Ovary (tissue), 9 donors: ENCODE measurements around the gene MAST4. TPM values are rescaled to one million over a fixed set of nuclear protein-coding genes. Genes with fewer than 3 reads are reported as not detected.

Source experiments
- DNase-seq, 5 donors: peaks; one replicate each; pipeline ENCODE4 v3.0.0-alpha.2; 2019 to 2020
- H3K27ac ChIP-seq, 2 donors: fragments of 200-600 bp; one replicate each; pipeline versions ENCODE4 v1.5.1 to v1.8.0; 2019 to 2022
- H3K27me3 ChIP-seq: fragments of 200-600 bp; one replicate; pipeline ENCODE4 v1.8.0; 2022
- H3K36me3 ChIP-seq: fragments of 200-600 bp; sonication (generic); one replicate; pipeline ENCODE4 v1.5.1; 2019
- H3K4me1 ChIP-seq: one replicate; pipeline ENCODE4 v1.8.1; 2013; ENCODE audit warnings: mild to moderate bottlenecking, moderate library complexity; ENCODE audit not compliant: insufficient read depth
- H3K4me3 ChIP-seq: fragments of 200-600 bp; sonication (generic); one replicate; pipeline ENCODE4 v1.5.1; 2017
- H3K9me3 ChIP-seq, 2 donors: fragments of 200-600 bp in 1 of 2; sonication (generic) in 1 of 2; one replicate each; pipeline versions ENCODE4 v1.5.1 to v1.8.1; 2013 to 2019; ENCODE audit warnings: mild to moderate bottlenecking in 1 of 2, moderate library complexity in 1 of 2
- EP300 ChIP-seq: sonication (generic); formaldehyde crosslinking; IDR thresholded peaks from one replicate; pipeline ENCODE4 v1.6.1; 2017; ENCODE audit warnings: antibody characterized with exemption
- POLR2A ChIP-seq: fragments of 450-650 bp; IDR thresholded peaks from one replicate; pipeline ENCODE4 v1.6.1; 2017; ENCODE audit warnings: antibody characterized with exemption, mild to moderate bottlenecking, moderate library complexity
- WGBS, 3 donors: extraction: QIAGEN DNeasy Blood & Tissue Kit in 1 of 3; methylation state at CpG; one replicate each; pipeline versions ENCODE4 v1.1.5 to v1.1.7; 2013 to 2017; 5-methylcytosine and 5-hydroxymethylcytosine counted together
- intact Hi-C, 4 donors: fragments of 100-400 bp; cut with DNase I; formaldehyde crosslinking; loops; one replicate each; pipeline versions ENCODE4 v1.11.0 to v1.15.1; 2022 to 2023
- polyA plus RNA-seq, 2 donors: library from polyadenylated mRNA; stranded (reverse); fragments of 200-250 nt in 1 of 2; fragments of 350-450 nt in 1 of 2; fragmentation: Illumina TruSeq in 1 of 2; extraction: RNeasy Lipid Tissue Mini Kit (QIAGEN cat#74804) in 1 of 2; gene quantifications; one replicate each; pipeline ENCODE4 v1.2.3, GENCODE V29; 2013 to 2014
- total RNA-seq, 7 donors: library from RNA; depleted of rRNA in 2 of 7; stranded (reverse); fragments of >200 nt in 2 of 7; fragmentation: NEBNext Ultra II Directional in 3 of 7; extraction: Animal tissue kit (Norgen Biotek cat#: 25700) in 3 of 7; gene quantifications; one replicate each; pipeline versions ENCODE4 v1.1.0 to v1.2.4, GENCODE V29; 2016 to 2023
- TF ChIP-seq, protein P1 (sequence below), 3 donors: fragments of 450-650 bp in 2 of 3; fragments of 200-600 bp in 1 of 3; IDR thresholded peaks; one replicate each; pipeline versions ENCODE4 v1.5.1 to v1.8.0; 2016 to 2022; ENCODE audit warnings: antibody characterized with exemption in 3 of 3, mild to moderate bottlenecking in 1 of 3
- donor health status: DM: no; HTN: no; CAD: no; lungs with moderate emphysema.
- donor health status: DM: no; HTN: no; CAD: no.
- donor health status: Bipolar disorder and iron deficiency.
- donor health status: DM: yes; HTN: yes; CAD: no.
- donor health status: DM: no; HTN: no; CAD: no.
- donor health status: DM: yes; HTN: yes; CAD: no.

MAST4 gene
- total and polyA plus RNA-seq, 9 donors: 11.6 to 86.3 (median 57.6) TPM

DNA sequence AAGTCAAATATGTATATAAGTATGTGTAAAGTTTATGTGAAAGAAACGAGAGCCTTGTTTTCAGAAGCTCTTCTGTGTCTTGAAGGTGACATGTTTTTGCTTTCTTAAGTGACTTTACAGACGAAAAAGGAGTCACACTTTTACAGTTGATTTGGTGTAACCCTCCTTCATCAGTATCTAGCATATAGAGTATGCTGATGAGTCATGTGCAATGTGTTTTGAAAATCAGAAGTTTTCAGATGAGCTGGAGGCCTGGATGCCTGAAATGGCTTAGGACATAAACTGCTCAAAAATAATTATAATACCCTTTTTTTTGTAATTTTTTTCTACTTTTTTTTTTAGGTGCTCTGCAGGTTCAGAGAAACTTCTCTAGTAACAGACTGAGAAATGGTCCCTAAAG, 390.9 kb downstream of the MAST4 start:
- 75 to 82% (median 80%) methylated on average over 2 of the region's 2 CpGs for WGBS, 3 donors

DNA sequence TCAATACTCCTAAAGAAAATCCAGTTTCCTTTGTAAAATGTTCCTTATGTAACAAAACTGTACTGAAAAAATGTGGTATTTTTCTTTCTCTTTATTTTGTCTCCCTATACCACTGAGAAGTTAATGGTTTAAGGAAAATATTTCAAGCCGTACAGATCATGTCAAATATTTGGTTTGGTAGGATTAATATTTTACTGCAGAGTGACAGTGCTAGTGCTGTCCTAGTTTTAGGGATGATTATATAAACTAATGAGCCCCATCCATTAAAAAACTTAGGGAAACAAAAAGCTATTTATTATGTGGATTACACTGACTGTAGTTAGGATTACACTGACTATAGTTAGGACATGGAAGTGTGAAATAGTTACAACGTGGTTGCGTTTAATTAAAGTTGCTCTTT, 391.3 kb downstream of the MAST4 start:
- WGBS, 3 donors: 62 to 91% (median 79%) methylated on average over 3 of the region's 3 CpGs
- Histone ChIP-seq H3K9me3 (no peaks in the 10 kb centered on the region), H3K4me3 (no peak overlapping the region), H3K27ac (no peak overlapping the region), H3K36me3 (no peaks in the 10 kb centered on the region), H3K4me1 (no peaks in the 10 kb centered on the region), H3K27me3 (no peaks in the 10 kb centered on the region)
- intact Hi-C loops: no loop called here
- TF ChIP-seq EP300 (no peak), POLR2A (no peak)
- TF ChIP-seq, protein P1, sequence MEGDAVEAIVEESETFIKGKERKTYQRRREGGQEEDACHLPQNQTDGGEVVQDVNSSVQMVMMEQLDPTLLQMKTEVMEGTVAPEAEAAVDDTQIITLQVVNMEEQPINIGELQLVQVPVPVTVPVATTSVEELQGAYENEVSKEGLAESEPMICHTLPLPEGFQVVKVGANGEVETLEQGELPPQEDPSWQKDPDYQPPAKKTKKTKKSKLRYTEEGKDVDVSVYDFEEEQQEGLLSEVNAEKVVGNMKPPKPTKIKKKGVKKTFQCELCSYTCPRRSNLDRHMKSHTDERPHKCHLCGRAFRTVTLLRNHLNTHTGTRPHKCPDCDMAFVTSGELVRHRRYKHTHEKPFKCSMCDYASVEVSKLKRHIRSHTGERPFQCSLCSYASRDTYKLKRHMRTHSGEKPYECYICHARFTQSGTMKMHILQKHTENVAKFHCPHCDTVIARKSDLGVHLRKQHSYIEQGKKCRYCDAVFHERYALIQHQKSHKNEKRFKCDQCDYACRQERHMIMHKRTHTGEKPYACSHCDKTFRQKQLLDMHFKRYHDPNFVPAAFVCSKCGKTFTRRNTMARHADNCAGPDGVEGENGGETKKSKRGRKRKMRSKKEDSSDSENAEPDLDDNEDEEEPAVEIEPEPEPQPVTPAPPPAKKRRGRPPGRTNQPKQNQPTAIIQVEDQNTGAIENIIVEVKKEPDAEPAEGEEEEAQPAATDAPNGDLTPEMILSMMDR (IDR thresholded peaks at IDR 0.05): no peak
- DNase-seq: no peak

More for the DNA sequence above, 390.9 kb downstream of the MAST4 start:
- Histone ChIP-seq H3K4me3 (no peak overlapping the region), H3K9me3 (no peaks in the 10 kb centered on the region), H3K4me1 (no peaks in the 10 kb centered on the region), H3K27ac (no peak overlapping the region), H3K27me3 (no peaks in the 10 kb centered on the region), H3K36me3 (no peaks in the 10 kb centered on the region)
- intact Hi-C loops: no loop called here
- TF ChIP-seq, protein P1 (IDR thresholded peaks at IDR 0.05): no peak
- TF ChIP-seq POLR2A: no peak
- TF ChIP-seq EP300: no peak
- no peak for DNase-seq

DNA sequence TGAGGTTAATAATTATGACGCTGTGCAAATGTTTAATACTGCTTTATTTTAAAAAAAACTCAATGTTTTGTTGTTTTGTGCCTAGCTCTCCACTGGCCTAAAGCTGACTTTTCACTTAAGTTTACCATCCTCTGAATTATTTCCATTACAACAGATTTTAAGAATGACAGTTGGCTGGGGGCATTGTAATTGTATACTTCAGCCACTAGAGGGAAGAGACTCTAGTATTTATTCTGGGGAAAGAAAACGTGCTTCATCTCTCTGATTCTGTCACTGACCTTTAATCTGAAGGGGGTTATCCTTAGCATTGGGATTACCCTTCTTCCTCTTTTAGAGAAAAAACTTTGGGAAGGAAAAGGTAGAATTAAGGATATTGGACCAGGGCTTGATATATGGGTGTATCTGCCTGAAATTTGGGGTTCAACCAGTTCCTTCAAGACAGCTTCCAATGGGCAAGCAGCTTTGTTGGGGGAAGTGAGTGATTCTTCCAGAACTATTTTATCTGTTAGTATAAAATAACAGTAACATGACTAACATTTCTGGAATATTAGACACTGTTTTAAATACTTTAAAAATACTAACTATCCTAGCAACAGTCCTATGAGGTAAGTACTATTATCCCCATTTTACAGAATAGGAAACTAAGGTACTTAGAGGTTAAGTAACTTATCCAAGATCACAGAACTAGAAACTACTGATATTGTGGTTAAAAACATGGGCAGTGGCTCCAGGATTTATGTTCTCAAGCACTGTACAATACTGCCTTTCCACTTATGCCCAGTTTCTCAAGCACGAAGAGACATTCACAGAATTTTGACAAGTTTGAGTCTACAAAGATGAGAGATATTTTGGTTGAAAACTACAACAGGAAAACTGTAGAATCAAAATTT, 392.0 kb downstream of the MAST4 start:
- H3K27ac ChIP-seq: no peak overlapping the region
- intact Hi-C loops: no loop called here
- H3K36me3 ChIP-seq: no peaks in the 10 kb centered on the region
- no peaks in the 10 kb centered on the region for H3K27me3 ChIP-seq
- H3K4me1 ChIP-seq: no peaks in the 10 kb centered on the region
- TF ChIP-seq, protein P1 (IDR thresholded peaks at IDR 0.05): peak in 2 of 3 donors; percentile 56 to 61
- TF ChIP-seq EP300 (no peak), POLR2A (no peak)
- DNase-seq: no peak
- no peaks in the 10 kb centered on the region for H3K9me3 ChIP-seq
- H3K4me3 ChIP-seq: no peak overlapping the region
- 57 to 60% (median 59%) methylated on average over 3 of the region's 3 CpGs for WGBS, 3 donors

DNA sequence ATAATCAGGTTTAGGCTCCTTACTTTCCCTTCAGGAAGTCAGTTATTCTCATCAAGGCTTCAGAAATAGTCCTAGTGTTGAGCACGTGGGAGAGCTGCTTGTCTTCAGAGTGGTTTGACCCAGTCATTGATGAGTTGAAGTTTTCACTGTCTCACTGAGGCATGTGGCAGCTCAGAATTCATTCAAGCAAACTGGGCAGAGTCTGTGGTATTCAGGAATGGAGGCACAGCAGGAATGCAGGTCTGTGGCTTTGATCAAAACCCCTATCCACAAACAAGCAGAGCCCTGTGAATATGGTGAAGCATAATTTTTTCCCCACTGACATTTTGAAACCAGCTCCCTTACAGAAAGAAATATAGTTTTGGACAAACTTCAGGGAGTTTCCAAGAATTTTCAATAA, 393.1 kb downstream of the MAST4 start:
- no peaks in the 10 kb centered on the region for H3K27me3 ChIP-seq
- no peaks in the 10 kb centered on the region for H3K4me1 ChIP-seq
- WGBS, 3 donors: 0 to 2% (median 0%) methylated on average over 1 of the region's 1 CpG
- H3K4me3 ChIP-seq: no peak overlapping the region
- no peak overlapping the region for H3K27ac ChIP-seq
- H3K36me3 ChIP-seq: no peaks in the 10 kb centered on the region
- intact Hi-C loops: no loop called here
- TF ChIP-seq EP300 (no peak), POLR2A (no peak)
- TF ChIP-seq, protein P1 (IDR thresholded peaks at IDR 0.05): no peak
- H3K9me3 ChIP-seq: no peaks in the 10 kb centered on the region
- DNase-seq: no peak
